ENCODE measurements around the gene UCP2. TPM values are rescaled to one million over a fixed set of nuclear protein-coding genes. Genes with fewer than 3 reads are reported as not detected.

The UCP2 gene
- total and polyA plus RNA-seq, 10 of the 15 experiments (the other 5 are each of a cell fraction or from before 2014, with no cell fraction given), result 32.9 to 248 (median 154) TPM

- TF ChIP-seq REST (IDR thresholded peaks at IDR 0.05; ENCODE audit: low read depth, low read length) (no peak), NKRF (conservative IDR thresholded peaks at IDR 0.05) (no peak)
- TF ChIP-seq, protein P1, sequence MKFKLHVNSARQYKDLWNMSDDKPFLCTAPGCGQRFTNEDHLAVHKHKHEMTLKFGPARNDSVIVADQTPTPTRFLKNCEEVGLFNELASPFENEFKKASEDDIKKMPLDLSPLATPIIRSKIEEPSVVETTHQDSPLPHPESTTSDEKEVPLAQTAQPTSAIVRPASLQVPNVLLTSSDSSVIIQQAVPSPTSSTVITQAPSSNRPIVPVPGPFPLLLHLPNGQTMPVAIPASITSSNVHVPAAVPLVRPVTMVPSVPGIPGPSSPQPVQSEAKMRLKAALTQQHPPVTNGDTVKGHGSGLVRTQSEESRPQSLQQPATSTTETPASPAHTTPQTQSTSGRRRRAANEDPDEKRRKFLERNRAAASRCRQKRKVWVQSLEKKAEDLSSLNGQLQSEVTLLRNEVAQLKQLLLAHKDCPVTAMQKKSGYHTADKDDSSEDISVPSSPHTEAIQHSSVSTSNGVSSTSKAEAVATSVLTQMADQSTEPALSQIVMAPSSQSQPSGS (IDR thresholded peaks at IDR 0.05; ENCODE audit: low read length), result no peak
These were observed 9.8 kb downstream of the UCP2 start (continued) for GRCh38 chr11:73972620-73973449.

Measured in GM12878 (cell line).